PC-3 (cell line): ENCODE results near the gene RBM15B. TPM values are rescaled to one million over a fixed set of nuclear protein-coding genes. Genes with fewer than 3 reads are reported as not detected.
A peak's percentile ranks its signal among the peaks of the same experiment; 100 is the strongest.

Experiments
- ATAC-seq: fragments of 200-7000 bp; cut with Tn5 transposase; 2 replicates; pipeline ENCODE4 v1.9.1; 2020; ENCODE audit warnings: mild to moderate bottlenecking, moderate library complexity
- BruUV-seq: library from RNA; stranded (reverse); fragments of 400-500 nt; replicated peaks from 2 replicates; lab custom pipeline; 2021; lab: Mats Ljungman, UMichigan
- CTCF ChIA-PET: fragments of 300-600 bp; sonication (Branson Sonifier 250); formaldehyde crosslinking; loops from one replicate; lab custom pipeline; 2022; ENCODE audit warnings: antibody characterized with exemption; lab: Charles Lee
- POLR2A ChIA-PET: fragments of 300-600 bp; sonication (Branson Sonifier 250); formaldehyde crosslinking; loops from one replicate; lab custom pipeline; 2022; ENCODE audit warnings: antibody characterized with exemption; ENCODE audit not compliant: unreplicated experiment; lab: Charles Lee
- DNase-seq: peaks from one replicate; pipeline ENCODE4 v3.0.0-alpha.2; 2015
- H2AFZ ChIP-seq: fragments of 300-600 bp; sonication (generic); 2 replicates; pipeline ENCODE4 v1.6.0; 2016; ENCODE audit warnings: antibody characterized with exemption, low read length
- H3F3A ChIP-seq: fragments of 300-600 bp; sonication (generic); one replicate; pipeline ENCODE4 v1.6.0; 2017; ENCODE audit warnings: antibody characterized with exemption, low read length, control low read depth, mild to moderate bottlenecking; ENCODE audit not compliant: unreplicated experiment
- H3K27ac ChIP-seq: fragments of 300-600 bp; sonication (generic); 2 replicates; pipeline ENCODE4 v1.5.1; 2016; ENCODE audit warnings: mild to moderate bottlenecking, low read length
- H3K27me3 ChIP-seq: fragments of 300-600 bp; sonication (generic); 2 replicates; pipeline ENCODE4 v1.6.1; 2016; ENCODE audit warnings: low read length, mixed read lengths
- H3K36me3 ChIP-seq: fragments of 300-600 bp; sonication (generic); 2 replicates; pipeline ENCODE4 v1.6.1; 2016; ENCODE audit warnings: low read depth, mixed run types, low read length, mixed read lengths
- H3K4me1 ChIP-seq: fragments of 300-600 bp; sonication (generic); 2 replicates; pipeline ENCODE4 v1.5.1; 2016; ENCODE audit warnings: low read length; ENCODE audit not compliant: insufficient read depth
- H3K4me2 ChIP-seq: fragments of 300-600 bp; sonication (generic); 2 replicates; pipeline ENCODE4 v1.6.0; 2016; ENCODE audit warnings: low read length
- H3K4me3 ChIP-seq: fragments of 300-600 bp; sonication (generic); 2 replicates; pipeline ENCODE4 v1.5.1; 2016; ENCODE audit warnings: mild to moderate bottlenecking, low read length, mixed read lengths
- H3K79me2 ChIP-seq: fragments of 300-600 bp; sonication (generic); 2 replicates; pipeline ENCODE4 v1.6.1; 2017; ENCODE audit warnings: low read length, mixed read lengths
- H3K9ac ChIP-seq: fragments of 300-600 bp; sonication (generic); 2 replicates; pipeline ENCODE4 v1.6.0; 2016; ENCODE audit warnings: mild to moderate bottlenecking, low read length
- H3K9me2 ChIP-seq: fragments of 300-600 bp; sonication (generic); replicated peaks from 2 replicates; pipeline ENCODE4 v1.6.1; 2016; ENCODE audit warnings: mixed run types, low read length, mixed read lengths
- H3K9me3 ChIP-seq: fragments of 300-600 bp; sonication (generic); 2 replicates; pipeline ENCODE4 v1.6.1; 2016; ENCODE audit warnings: low read length, mixed read lengths
- H4K20me1 ChIP-seq: fragments of 300-600 bp; sonication (generic); 2 replicates; pipeline ENCODE4 v1.6.1; 2016; ENCODE audit warnings: low read length, mixed read lengths
- EZH2 ChIP-seq: fragments of 300-600 bp; sonication (generic); IDR thresholded peaks from one replicate; pipeline ENCODE4 v1.6.1; 2017; ENCODE audit warnings: antibody characterized with exemption, mild to moderate bottlenecking, low read length; ENCODE audit not compliant: unreplicated experiment
- EZH2phosphoT487 ChIP-seq: fragments of 300-600 bp; sonication (generic); IDR thresholded peaks from 2 replicates; pipeline ENCODE4 v1.6.1; 2018; ENCODE audit warnings: mild to moderate bottlenecking, antibody characterized with exemption, low read length, borderline replicate concordance
- intact Hi-C: fragments of 100-400 bp; cut with micrococcal nuclease; formaldehyde crosslinking; loops from 2 replicates; pipeline ENCODE4 v1.9.0; 2023
- total RNA-seq: library from RNA; depleted of rRNA; stranded (reverse); fragments of >200 nt; gene quantifications from 2 replicates; pipeline ENCODE4 v1.2.3, GENCODE V29; 2014
- TF ChIP-seq, protein P1 (sequence below): fragments of 300-600 bp; sonication (generic); conservative IDR thresholded peaks from 2 replicates; pipeline ENCODE4 v1.5.1; 2017; ENCODE audit warnings: antibody characterized with exemption, low read depth, mild to moderate bottlenecking, low read length

RBM15B gene
- total RNA-seq, 1 experiment from 2014 or later = 31.1 TPM

DNA sequence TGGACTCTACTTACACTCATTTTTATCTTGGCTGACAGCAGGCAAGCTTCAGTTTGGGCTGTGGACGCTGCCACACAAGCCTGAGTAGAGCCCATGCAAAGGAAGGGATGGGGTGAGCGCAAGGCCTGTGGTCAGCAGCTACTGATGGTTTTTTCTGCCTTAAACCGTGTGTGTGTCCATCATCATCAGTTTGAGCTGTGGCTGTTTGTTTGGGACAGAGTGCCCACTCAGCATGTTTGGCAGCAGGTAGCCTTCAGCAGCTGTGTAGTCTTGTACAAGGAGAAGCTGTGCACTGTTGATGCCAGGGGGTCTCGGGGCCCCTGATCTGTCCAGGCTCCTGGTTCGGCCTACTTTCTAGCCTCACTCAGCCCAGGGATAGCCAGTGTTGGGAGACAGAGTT lies 3.5 kb downstream of the RBM15B start:
- H3F3A ChIP-seq = no peaks in the 10 kb centered on the region
- H3K9me3 ChIP-seq = no peaks in the 10 kb centered on the region
- H3K4me1 ChIP-seq = peaks cover 17% of the 10 kb centered on the region
- no peak overlapping the region for H3K4me3 ChIP-seq
- intact Hi-C loops = no loop called here
- peaks cover 51% of the 10 kb centered on the region for H3K79me2 ChIP-seq
- no peak overlapping the region for H3K9ac ChIP-seq
- H3K27me3 ChIP-seq = no peaks in the 10 kb centered on the region
- H3K9me2 ChIP-seq = no peaks in the 10 kb centered on the region
- no peak overlapping the region for H3K4me2 ChIP-seq
- ChIA-PET CTCF (no interaction called here), POLR2A (no interaction called here)
- H3K27ac ChIP-seq = no peak overlapping the region
- H3K36me3 ChIP-seq = peaks cover 65% of the 10 kb centered on the region
- DNase-seq (no peak), ATAC-seq (no peak)
- no peak for TF ChIP-seq EZH2
- TF ChIP-seq EZH2phosphoT487 = no peak
- TF ChIP-seq, protein P1, sequence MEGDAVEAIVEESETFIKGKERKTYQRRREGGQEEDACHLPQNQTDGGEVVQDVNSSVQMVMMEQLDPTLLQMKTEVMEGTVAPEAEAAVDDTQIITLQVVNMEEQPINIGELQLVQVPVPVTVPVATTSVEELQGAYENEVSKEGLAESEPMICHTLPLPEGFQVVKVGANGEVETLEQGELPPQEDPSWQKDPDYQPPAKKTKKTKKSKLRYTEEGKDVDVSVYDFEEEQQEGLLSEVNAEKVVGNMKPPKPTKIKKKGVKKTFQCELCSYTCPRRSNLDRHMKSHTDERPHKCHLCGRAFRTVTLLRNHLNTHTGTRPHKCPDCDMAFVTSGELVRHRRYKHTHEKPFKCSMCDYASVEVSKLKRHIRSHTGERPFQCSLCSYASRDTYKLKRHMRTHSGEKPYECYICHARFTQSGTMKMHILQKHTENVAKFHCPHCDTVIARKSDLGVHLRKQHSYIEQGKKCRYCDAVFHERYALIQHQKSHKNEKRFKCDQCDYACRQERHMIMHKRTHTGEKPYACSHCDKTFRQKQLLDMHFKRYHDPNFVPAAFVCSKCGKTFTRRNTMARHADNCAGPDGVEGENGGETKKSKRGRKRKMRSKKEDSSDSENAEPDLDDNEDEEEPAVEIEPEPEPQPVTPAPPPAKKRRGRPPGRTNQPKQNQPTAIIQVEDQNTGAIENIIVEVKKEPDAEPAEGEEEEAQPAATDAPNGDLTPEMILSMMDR = no peak
- no peak overlapping the region for H2AFZ ChIP-seq
- peaks cover 37% of the 10 kb centered on the region for H4K20me1 ChIP-seq
- BruUV-seq = TSS peak; percentile 18

DNA sequence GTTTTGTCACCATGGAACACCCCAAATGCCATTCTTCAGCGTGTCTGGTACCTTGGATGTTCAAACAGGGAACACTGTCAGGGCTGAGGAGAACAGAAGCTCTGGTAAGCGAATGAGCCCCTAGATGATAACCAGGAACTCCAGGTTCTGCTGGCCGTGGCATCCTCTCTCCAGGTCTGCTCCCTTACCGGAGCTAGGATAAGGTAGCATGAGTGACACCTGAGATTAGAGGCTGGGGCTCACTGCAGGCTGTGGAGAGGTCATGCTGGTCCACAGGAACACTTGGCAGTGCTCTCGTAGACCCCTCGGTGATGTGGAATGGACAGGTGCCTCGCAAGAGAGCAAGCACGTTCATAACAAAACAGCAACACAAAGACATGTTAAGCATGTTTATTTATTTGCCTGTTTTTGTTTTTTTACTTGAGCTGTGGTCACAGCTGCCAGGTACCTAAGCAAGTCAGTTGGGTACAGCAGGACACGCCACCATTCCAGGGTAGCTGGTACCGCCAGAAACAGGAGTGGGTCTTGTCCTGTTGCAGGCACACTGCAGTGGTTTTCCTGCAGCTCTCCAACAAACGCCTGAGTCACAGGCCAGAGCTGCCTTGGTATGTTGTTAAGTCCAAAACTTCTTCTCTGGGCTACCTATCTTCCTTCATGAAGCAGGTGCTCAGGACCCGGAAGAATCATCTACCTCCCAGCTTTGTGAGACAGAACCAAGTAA lies 4.6 kb downstream of the RBM15B start:
- POLR2A ChIA-PET = no interaction called here
- Histone ChIP-seq H3K9ac (no peak overlapping the region), H4K20me1 (peaks cover 37% of the 10 kb centered on the region), H3K4me3 (no peak overlapping the region), H3K36me3 (peaks cover 59% of the 10 kb centered on the region), H3K79me2 (peaks cover 49% of the 10 kb centered on the region), H2AFZ (no peak overlapping the region), H3K4me2 (no peak overlapping the region), H3K27me3 (no peaks in the 10 kb centered on the region), H3K9me2 (no peaks in the 10 kb centered on the region), H3K27ac (no peak overlapping the region), H3F3A (no peaks in the 10 kb centered on the region), H3K4me1 (peaks cover 14% of the 10 kb centered on the region), H3K9me3 (no peaks in the 10 kb centered on the region)
- intact Hi-C loops = no loop called here
- no peak for TF ChIP-seq EZH2
- no peak for TF ChIP-seq EZH2phosphoT487
- TF ChIP-seq, protein P1 = no peak
- ATAC-seq (no peak), DNase-seq (no peak)
- CTCF ChIA-PET = no interaction called here
- no TSS peak for BruUV-seq

DNA sequence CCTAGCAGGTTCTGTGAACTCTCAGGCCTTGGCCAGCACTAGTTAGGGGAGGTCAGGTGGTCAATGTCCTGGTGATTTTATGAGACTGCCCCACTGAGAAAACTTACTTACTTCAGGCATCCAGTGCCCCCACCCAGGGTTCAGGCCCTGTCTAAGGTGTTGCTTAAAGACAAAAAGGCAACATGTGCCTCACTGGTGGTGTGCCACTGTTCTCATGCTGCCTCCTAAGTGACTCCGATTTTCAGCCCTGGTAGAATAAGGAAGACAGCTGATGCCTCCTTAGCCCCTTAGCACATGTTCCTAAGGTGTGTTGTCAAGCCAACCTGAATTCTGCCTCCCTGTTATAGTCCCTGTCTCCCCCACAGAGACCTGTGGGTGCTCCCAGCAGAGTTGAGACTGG lies 5.3 kb downstream of the RBM15B start:
- intact Hi-C loops = no loop called here
- Histone ChIP-seq H2AFZ (no peak overlapping the region), H3F3A (no peaks in the 10 kb centered on the region), H3K79me2 (peaks cover 49% of the 10 kb centered on the region), H3K4me3 (no peak overlapping the region), H3K9me3 (no peaks in the 10 kb centered on the region), H4K20me1 (peaks cover 37% of the 10 kb centered on the region), H3K27ac (no peak overlapping the region), H3K4me2 (no peak overlapping the region), H3K4me1 (peaks cover 12% of the 10 kb centered on the region), H3K27me3 (no peaks in the 10 kb centered on the region), H3K9me2 (no peaks in the 10 kb centered on the region), H3K9ac (no peak overlapping the region), H3K36me3 (peaks cover 62% of the 10 kb centered on the region)
- no TSS peak for BruUV-seq
- no peak for TF ChIP-seq EZH2
- TF ChIP-seq, protein P1 = no peak
- no peak for TF ChIP-seq EZH2phosphoT487
- ChIA-PET CTCF (no interaction called here), POLR2A (no interaction called here)
- ATAC-seq (no peak; the same call in 1 of the 2 replicates), DNase-seq (no peak)
